ENCODE measurements around the gene LRRK1.

Gene LRRK1, protein sequence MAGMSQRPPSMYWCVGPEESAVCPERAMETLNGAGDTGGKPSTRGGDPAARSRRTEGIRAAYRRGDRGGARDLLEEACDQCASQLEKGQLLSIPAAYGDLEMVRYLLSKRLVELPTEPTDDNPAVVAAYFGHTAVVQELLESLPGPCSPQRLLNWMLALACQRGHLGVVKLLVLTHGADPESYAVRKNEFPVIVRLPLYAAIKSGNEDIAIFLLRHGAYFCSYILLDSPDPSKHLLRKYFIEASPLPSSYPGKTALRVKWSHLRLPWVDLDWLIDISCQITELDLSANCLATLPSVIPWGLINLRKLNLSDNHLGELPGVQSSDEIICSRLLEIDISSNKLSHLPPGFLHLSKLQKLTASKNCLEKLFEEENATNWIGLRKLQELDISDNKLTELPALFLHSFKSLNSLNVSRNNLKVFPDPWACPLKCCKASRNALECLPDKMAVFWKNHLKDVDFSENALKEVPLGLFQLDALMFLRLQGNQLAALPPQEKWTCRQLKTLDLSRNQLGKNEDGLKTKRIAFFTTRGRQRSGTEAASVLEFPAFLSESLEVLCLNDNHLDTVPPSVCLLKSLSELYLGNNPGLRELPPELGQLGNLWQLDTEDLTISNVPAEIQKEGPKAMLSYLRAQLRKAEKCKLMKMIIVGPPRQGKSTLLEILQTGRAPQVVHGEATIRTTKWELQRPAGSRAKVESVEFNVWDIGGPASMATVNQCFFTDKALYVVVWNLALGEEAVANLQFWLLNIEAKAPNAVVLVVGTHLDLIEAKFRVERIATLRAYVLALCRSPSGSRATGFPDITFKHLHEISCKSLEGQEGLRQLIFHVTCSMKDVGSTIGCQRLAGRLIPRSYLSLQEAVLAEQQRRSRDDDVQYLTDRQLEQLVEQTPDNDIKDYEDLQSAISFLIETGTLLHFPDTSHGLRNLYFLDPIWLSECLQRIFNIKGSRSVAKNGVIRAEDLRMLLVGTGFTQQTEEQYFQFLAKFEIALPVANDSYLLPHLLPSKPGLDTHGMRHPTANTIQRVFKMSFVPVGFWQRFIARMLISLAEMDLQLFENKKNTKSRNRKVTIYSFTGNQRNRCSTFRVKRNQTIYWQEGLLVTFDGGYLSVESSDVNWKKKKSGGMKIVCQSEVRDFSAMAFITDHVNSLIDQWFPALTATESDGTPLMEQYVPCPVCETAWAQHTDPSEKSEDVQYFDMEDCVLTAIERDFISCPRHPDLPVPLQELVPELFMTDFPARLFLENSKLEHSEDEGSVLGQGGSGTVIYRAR (N-terminal part only)

DNA sequence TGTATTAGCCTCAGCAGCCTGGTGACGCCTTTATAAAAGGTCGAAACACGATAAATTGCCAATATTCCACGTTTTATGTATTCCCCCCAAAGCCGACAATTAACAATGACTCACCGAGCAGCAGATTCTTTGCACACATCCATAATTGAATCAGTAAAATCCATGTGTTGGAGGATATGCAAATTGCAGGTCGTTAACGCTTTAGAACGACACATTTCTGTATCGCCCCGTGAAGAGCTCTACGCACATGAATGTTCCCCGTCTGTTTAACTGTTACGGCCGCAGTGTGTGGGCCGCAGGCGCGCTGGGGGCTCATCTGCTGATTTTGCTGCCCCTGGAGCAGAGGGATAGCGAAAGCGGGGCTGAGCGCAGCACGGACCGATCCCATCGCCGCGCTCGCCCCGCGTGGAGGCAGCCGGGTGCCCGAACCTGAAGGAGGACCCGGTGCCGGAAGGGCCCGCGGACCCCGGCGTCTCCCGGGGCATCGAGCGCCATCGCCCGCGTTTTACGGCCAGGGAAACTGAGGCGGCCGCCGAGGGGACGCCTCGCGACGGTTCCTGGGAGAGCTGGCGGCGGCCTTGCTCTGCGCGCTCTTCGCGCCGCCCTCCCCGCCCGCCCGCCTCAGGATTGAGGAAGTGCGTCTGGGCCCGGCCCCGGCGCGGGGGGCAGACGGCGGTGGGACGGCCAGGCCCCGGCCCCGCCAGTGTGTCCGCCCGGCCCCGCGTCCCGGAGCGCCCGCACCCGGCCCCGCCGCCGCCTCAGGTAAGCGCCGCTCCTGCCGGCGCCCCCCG, at the start of gene LRRK1:
LRRK1 (plus strand) TSS at position 668 of the 791 bp plus-strand sequence. CDS start 5,276 bp downstream, outside the sequence.
- TF ChIP-seq, protein P1, sequence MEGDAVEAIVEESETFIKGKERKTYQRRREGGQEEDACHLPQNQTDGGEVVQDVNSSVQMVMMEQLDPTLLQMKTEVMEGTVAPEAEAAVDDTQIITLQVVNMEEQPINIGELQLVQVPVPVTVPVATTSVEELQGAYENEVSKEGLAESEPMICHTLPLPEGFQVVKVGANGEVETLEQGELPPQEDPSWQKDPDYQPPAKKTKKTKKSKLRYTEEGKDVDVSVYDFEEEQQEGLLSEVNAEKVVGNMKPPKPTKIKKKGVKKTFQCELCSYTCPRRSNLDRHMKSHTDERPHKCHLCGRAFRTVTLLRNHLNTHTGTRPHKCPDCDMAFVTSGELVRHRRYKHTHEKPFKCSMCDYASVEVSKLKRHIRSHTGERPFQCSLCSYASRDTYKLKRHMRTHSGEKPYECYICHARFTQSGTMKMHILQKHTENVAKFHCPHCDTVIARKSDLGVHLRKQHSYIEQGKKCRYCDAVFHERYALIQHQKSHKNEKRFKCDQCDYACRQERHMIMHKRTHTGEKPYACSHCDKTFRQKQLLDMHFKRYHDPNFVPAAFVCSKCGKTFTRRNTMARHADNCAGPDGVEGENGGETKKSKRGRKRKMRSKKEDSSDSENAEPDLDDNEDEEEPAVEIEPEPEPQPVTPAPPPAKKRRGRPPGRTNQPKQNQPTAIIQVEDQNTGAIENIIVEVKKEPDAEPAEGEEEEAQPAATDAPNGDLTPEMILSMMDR (IDR thresholded peaks at IDR 0.05): no peak

DNA sequence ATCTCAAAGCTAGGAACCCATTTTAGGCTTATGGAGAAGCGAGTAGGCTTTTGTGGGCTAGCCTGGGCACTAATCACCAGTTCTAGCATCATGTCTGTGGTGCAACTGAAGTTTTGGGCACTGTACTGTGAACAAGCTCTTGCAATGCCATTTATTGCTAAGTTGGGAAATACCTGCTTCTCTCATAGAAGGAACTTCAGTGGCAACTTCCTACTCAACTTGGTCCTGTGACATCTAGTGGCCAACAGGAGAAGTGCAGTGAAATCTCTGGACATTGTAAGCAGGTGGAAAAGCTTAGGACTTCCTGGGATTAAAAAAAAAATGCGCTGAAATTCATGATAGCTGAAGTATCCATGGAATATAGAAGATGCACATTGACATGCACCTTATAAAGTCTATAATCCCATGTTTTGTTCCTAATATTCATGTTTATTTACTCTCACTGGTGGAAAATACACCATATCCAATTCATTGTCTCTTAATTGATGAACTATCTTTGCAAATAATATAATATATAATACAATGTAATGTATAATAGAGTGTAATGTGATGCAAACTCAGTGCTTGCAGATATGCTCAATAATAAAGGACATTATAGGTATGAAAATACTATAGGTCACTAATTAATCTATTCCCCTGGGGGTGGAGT, 46.0 kb upstream of the LRRK1 start:
- TF ChIP-seq, protein P1 (IDR thresholded peaks at IDR 0.05): peak; percentile 91

DNA sequence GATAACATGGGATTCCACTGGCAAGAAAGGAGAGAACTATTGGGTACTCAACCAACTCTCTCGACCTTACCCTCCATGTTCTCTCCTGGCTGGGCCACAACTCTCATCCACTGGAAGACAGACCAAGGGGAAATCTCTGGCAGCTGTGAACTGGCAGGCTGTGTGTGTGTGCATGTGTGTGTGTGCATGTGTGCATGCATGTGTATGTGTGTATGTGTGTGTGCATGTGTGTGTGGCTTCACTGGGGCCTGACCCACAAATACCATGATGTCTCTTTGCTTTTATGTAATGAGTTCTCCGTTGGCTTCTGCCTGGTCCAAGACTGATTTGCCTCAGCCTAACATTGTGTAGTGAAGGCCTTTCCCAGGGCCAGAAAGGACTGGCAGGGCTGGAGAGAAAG, 43.7 kb upstream of the LRRK1 start:
- TF ChIP-seq, protein P1 (IDR thresholded peaks at IDR 0.05): no peak

DNA sequence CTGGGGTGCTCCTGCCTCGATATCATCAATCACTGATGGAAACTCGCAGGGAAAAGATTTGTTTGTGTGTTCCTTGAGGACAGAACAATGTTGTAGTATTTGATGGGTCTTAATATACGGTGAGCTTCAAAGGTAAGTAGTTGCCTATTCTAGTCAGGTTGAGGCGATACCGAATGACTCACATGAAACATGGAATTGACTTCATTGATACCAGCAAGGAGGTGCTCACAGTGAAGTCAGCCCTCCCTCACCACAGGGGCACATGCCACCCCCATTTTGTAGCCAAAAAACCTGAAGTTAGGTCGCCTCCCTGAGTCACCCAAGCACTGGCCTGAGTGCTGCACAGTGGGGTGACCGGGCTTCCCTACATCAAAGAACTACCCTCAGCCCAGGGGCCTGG, 43.2 kb upstream of the LRRK1 start:
- TF ChIP-seq, protein P1 (IDR thresholded peaks at IDR 0.05): no peak

DNA sequence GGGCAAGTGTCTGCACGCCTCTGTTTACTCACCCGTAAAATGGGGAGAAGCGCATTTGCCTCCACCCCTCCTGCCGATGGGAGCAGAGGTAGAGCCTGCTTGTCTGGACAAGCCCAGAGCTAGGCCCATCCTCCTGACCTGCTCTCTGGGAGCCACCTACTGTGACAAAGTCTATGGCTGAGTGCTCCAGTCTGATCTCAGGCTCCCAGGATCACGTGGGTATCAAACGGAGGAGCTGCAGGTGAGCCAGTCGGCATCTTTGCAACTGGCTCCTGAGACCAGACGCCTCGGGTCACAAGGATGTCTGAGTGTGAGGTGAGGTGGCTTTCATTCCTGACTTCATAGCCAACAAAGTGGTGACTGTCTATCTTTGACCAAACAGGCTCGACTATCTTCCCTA, 41.6 kb upstream of the LRRK1 start:
- TF ChIP-seq, protein P1 (IDR thresholded peaks at IDR 0.05): no peak

DNA sequence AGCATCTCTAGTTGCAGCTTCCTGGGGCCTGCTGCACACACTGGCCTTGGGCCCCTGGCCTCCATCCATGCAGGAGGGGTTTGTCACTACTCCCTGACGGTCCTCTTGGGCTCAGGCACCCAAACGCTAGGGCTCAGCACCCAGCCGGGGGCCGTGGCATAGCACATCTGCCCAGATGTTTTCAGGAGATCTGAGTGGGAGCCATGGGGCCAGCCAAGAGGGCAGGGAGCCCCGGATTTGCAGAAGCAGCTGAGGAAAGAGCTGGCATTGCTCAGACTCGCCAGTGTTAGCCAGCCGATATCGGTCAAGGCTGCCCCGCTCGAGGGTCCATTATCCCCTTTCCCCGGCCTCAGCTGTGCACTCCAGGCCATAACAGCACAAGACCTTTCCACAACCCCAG, 41.0 kb upstream of the LRRK1 start:
- TF ChIP-seq, protein P1 (IDR thresholded peaks at IDR 0.05): no peak
